HepG2 (cell line): ENCODE results near the gene FDXACB1. TPM values are rescaled to one million over a fixed set of nuclear protein-coding genes. Genes with fewer than 3 reads are reported as not detected.

ENCODE experiments used
- ARNT ChIP-seq: fragments of 450-650 bp; IDR thresholded peaks from 2 replicates; pipeline ENCODE4 v1.6.1; 2017
- ATF3 ChIP-seq: sonication (generic); formaldehyde crosslinking; IDR thresholded peaks from 2 replicates; pipeline ENCODE4 v1.4.0; 2020; ENCODE audit warnings: missing genetic modification reagents
- CBFB ChIP-seq: sonication (generic); formaldehyde crosslinking; IDR thresholded peaks from 2 replicates; pipeline ENCODE4 v1.4.0; 2020; ENCODE audit warnings: missing genetic modification reagents
- CBX5 ChIP-seq: sonication (generic); formaldehyde crosslinking; IDR thresholded peaks from 2 replicates; pipeline ENCODE4 v1.4.0; 2020; ENCODE audit warnings: missing genetic modification reagents, borderline replicate concordance
- KDM5B ChIP-seq: sonication (generic); formaldehyde crosslinking; IDR thresholded peaks from 2 replicates; pipeline ENCODE4 v1.4.0; 2020; ENCODE audit warnings: missing genetic modification reagents, mild to moderate bottlenecking, borderline replicate concordance
- NKX3-1 ChIP-seq: sonication (generic); formaldehyde crosslinking; IDR thresholded peaks from 2 replicates; pipeline ENCODE4 v1.5.0; 2020; ENCODE audit warnings: missing genetic modification reagents
- RNF219 ChIP-seq: sonication (generic); formaldehyde crosslinking; IDR thresholded peaks from 2 replicates; pipeline ENCODE4 v1.5.0; 2020; ENCODE audit warnings: mild to moderate bottlenecking, missing genetic modification reagents
- SNAPC4 ChIP-seq: sonication (generic); formaldehyde crosslinking; IDR thresholded peaks from 2 replicates; pipeline ENCODE4 v1.4.0; 2020; ENCODE audit warnings: mild to moderate bottlenecking, missing genetic modification reagents
- TERF1 ChIP-seq: sonication (generic); formaldehyde crosslinking; IDR thresholded peaks from 2 replicates; pipeline ENCODE4 v1.8.0; 2022; ENCODE audit warnings: mild to moderate bottlenecking, missing genetic modification reagents, moderate library complexity
- THAP9 ChIP-seq: sonication (generic); formaldehyde crosslinking; IDR thresholded peaks from 2 replicates; pipeline ENCODE4; 2020; ENCODE audit warnings: missing genetic modification reagents, mild to moderate bottlenecking, borderline replicate concordance
- ZGPAT ChIP-seq: IDR thresholded peaks from 2 replicates; pipeline ENCODE4 v1.6.1; 2016; ENCODE audit warnings: mild to moderate bottlenecking
- ZNF260 ChIP-seq: sonication (generic); formaldehyde crosslinking; IDR thresholded peaks from 2 replicates; pipeline ENCODE4 v1.4.0; 2020; ENCODE audit warnings: missing genetic modification reagents, low read depth, mild to moderate bottlenecking, borderline replicate concordance
- ZNF530 ChIP-seq: sonication (generic); formaldehyde crosslinking; IDR thresholded peaks from 2 replicates; pipeline ENCODE4 v1.5.0; 2020; ENCODE audit warnings: low read depth, mild to moderate bottlenecking, missing genetic modification reagents
- ZNF790 ChIP-seq: sonication (generic); formaldehyde crosslinking; IDR thresholded peaks from 2 replicates; pipeline ENCODE4 v1.8.0; 2022; ENCODE audit warnings: missing genetic modification reagents, mild to moderate bottlenecking, borderline replicate concordance
- ZNF891 ChIP-seq: sonication (generic); formaldehyde crosslinking; IDR thresholded peaks from 2 replicates; pipeline ENCODE4 v1.5.0; 2020; ENCODE audit warnings: mild to moderate bottlenecking, missing genetic modification reagents
- polyA plus RNA-seq, 8 experiments: library from polyadenylated mRNA; depleted of rRNA in 3 of 8; stranded (reverse) in 7 of 8; unstranded in 1 of 8; fragments of >200 nt; fragmentation: Illumina TruSeq in 4 of 8; extraction: Trizol in 4 of 8; gene quantifications; 2 replicates each; pipeline versions ENCODE4 v1.2.1 to v1.2.3, GENCODE V29; 2011 to 2016; ENCODE audit warnings: low read depth in 4 of 8, missing spikeins in 1 of 8, mixed read lengths in 1 of 8; ENCODE audit not compliant: insufficient read depth in 1 of 8
- total RNA-seq, 5 experiments: library from RNA; depleted of rRNA; stranded (reverse); fragments of >200 nt; fragmentation: Illumina TruSeq; extraction: Trizol; gene quantifications; 2 replicates each; pipeline ENCODE4 v1.2.3, GENCODE V29; 2016; ENCODE audit warnings: low read depth in 1 of 5

The FDXACB1 gene
- total and polyA plus RNA-seq, 2 of the 13 experiments (the other 11 are each of a cell fraction or from before 2014, with no cell fraction given), result 1.1 to 3.4 TPM

- peak; percentile 89 for TF ChIP-seq KDM5B (CRISPR knock-in tag)
- TF ChIP-seq ZNF790 (CRISPR knock-in tag), result no peak
- TF ChIP-seq CBFB (CRISPR knock-in tag), result no peak
- TF ChIP-seq NKX3-1, result peak; percentile 42; the same call in 1 of the 2 replicates
- TF ChIP-seq SNAPC4 (CRISPR knock-in tag), result peak; percentile 90; the same call in 1 of the 2 replicates
- TF ChIP-seq CBX5 (CRISPR knock-in tag), result 0 out of 2 replicates have a peak, but pooled peaks have one; percentile 70
- no peak for TF ChIP-seq ARNT
- no peak for TF ChIP-seq ZNF530 (CRISPR knock-in tag)
- TF ChIP-seq ZNF891 (CRISPR knock-in tag), result peak; percentile 68
- no peak for TF ChIP-seq TERF1 (CRISPR knock-in tag)
- no peak; the same call in 1 of the 2 replicates for TF ChIP-seq ATF3
- no peak for TF ChIP-seq RNF219 (CRISPR knock-in tag)
- no peak for TF ChIP-seq ZNF260 (CRISPR knock-in tag)
- peak; percentile 89 for TF ChIP-seq ZGPAT (CRISPR knock-in tag)
- TF ChIP-seq THAP9 (CRISPR knock-in tag), result peak; percentile 89; the same call in 1 of the 2 replicates
Observed at GRCh38 chr11:111878849-111879636, at the start of gene FDXACB1, which contains the start of gene CFAP68 (continued).
